ENCODE measurements around the gene PNPT1. TPM values are rescaled to one million over a fixed set of nuclear protein-coding genes. Genes with fewer than 3 reads are reported as not detected.
A peak's percentile ranks its signal among the peaks of the same experiment; 100 is the strongest.

PNPT1 gene
- total and polyA plus RNA-seq, 10 of the 15 experiments (the other 5 are each of a cell fraction or from before 2014, with no cell fraction given), result 34.2 to 67.7 (median 43.3) TPM

DNA sequence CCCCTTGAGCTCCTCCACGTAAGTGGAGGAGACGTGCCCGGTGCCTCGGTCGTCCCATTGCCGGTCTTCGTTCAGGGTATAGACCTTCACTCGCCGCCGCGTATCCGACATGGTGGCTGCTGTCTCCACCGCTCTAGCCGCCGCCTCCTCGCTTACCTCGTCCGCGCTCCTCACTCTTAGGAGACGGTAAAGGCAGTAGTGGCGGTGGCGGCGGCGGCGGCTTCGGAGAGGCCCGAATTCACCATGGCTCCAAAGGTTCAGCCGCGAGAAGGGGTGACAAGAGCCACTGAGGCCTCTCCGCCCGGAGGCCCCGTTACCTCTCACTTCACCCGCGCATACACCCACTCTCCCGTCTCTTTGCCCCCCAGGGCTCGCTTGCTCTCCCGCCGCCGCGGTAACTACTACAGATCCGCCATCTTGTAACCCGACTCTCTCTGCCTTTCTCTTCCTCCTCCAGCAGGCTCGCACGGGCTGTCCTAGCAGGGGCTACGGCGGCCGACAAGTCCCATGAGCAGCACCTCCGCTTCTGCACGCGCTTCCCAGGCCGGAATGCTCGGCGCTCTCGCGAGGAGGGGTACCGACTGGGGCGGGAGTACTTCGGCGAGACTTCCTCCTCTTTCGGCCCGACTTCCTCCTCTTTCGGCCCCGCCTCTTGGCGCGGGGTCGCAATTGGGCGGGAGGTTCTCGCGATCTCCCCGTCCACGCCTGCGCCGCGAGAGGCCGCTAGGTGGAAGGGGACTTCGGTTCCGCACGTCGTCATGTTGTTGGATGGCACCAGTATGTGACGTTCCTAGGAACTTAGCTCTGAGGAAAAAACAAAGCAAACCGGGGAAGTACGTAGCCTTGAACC, 76.2 kb downstream of the PNPT1 start, which contains the start of gene PPP4R3B (continued):
- TF ChIP-seq CUX1 (IDR thresholded peaks at IDR 0.05; ENCODE audit: insufficient replicate concordance, low read depth, low read length), result no peak
- no peak for TF ChIP-seq SKIL (IDR thresholded peaks at IDR 0.05; ENCODE audit: low read depth, poor library complexity, severe bottlenecking)
- no peak for TF ChIP-seq BMI1 (IDR thresholded peaks at IDR 0.05; ENCODE audit: borderline replicate concordance)
- no peak; the same call in 1 of the 2 replicates for TF ChIP-seq GATAD2B (conservative IDR thresholded peaks at IDR 0.05; ENCODE audit: low read depth)
- no peak for TF ChIP-seq NFYA (IDR thresholded peaks at IDR 0.05; ENCODE audit: borderline replicate concordance, low read depth, low read length)
- no peak for TF ChIP-seq JUNB (IDR thresholded peaks at IDR 0.05)
- TF ChIP-seq YY1 (IDR thresholded peaks at IDR 0.05; ENCODE audit: low read depth, low read length), result peak; percentile 96
- TF ChIP-seq, protein P1, sequence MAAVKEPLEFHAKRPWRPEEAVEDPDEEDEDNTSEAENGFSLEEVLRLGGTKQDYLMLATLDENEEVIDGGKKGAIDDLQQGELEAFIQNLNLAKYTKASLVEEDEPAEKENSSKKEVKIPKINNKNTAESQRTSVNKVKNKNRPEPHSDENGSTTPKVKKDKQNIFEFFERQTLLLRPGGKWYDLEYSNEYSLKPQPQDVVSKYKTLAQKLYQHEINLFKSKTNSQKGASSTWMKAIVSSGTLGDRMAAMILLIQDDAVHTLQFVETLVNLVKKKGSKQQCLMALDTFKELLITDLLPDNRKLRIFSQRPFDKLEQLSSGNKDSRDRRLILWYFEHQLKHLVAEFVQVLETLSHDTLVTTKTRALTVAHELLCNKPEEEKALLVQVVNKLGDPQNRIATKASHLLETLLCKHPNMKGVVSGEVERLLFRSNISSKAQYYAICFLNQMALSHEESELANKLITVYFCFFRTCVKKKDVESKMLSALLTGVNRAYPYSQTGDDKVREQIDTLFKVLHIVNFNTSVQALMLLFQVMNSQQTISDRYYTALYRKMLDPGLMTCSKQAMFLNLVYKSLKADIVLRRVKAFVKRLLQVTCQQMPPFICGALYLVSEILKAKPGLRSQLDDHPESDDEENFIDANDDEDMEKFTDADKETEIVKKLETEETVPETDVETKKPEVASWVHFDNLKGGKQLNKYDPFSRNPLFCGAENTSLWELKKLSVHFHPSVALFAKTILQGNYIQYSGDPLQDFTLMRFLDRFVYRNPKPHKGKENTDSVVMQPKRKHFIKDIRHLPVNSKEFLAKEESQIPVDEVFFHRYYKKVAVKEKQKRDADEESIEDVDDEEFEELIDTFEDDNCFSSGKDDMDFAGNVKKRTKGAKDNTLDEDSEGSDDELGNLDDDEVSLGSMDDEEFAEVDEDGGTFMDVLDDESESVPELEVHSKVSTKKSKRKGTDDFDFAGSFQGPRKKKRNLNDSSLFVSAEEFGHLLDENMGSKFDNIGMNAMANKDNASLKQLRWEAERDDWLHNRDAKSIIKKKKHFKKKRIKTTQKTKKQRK (IDR thresholded peaks at IDR 0.05; ENCODE audit: low read depth, low read length), result 0 out of 2 replicates have a peak, but pooled peaks have one; percentile 12
- 0 out of 4 replicates have a peak, but pooled peaks of 1 of the 2 experiments have one; percentile 39 for TF ChIP-seq ETV6 (conservative IDR thresholded peaks at IDR 0.05 in 1 of 2, IDR thresholded peaks at IDR 0.05 in 1 of 2; ENCODE audit: borderline replicate concordance in 1 of 2, low read depth in 1 of 2)
- TF ChIP-seq CHD2 (IDR thresholded peaks at IDR 0.05; ENCODE audit: borderline replicate concordance, low read depth, low read length), result peak; percentile 100
- TF ChIP-seq KLF5 (IDR thresholded peaks at IDR 0.05; ENCODE audit: partially characterized antibody), result peak; percentile 61
- TF ChIP-seq EED (IDR thresholded peaks at IDR 0.05; ENCODE audit: low read depth), result peak; percentile 33; the same call in 1 of the 2 replicates
- TF ChIP-seq TCF7 (IDR thresholded peaks at IDR 0.05; ENCODE audit: borderline replicate concordance), result no peak
